Glomerular visceral epithelial cell (primary cell): ENCODE measurements around the gene OR52I1.

Source experiments
- DNase-seq: peaks from one replicate; pipeline ENCODE4 v3.0.0-alpha.2; 2016; ENCODE audit errors: extremely low spot score

Gene OR52I1

GRCh38 chr11:4611986-4612385 is 18.1 kb downstream of the OR52I1 start:
- DNase-seq = no peak

DNA sequence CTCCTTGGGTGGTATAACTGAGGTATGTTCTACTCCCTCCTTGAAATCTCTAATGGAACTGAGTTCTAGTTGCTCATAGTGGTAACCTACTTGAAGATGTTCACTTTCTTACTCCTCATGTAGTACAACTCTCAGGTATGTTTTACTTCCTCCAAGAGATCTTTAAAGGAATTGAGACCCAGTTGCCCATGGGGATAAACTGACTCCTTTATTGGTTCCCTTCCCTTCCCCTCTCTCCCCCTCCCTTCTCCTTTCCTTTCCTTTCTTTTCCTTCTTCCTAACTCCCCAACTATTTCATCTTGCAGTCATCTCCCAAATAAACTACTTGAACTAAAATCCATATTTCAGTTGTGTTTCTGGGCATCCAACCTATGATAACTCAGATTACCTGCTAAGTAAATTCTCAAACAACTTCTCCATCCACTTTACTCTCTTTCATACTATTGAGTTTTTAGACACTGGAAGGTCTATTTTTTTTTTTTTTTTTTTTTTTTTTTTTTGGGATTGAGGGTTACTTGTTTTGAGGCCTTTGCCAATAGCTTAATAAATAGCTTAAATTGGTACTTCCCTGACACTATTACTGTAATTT is 22.1 kb downstream of the OR52I1 start:
- no peak for DNase-seq

DNA sequence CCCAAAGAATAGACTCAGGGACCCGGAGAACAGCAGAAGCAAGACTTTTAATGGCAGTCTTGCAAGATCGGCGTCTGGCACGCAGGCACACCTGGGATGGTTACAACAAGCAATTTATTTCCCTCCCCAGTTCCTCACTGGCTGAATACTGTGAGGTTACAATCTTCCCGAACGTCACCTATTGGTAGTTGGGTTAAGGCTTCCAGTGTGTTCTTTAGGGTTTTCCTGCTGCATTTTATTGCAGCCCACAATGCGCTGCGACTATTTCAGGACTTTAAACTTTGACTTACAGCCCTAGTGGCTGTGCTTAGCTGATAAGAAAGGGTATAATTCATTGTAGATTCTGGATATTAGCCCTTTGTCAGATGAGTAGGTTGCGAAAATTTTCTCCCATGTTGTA is 25.7 kb downstream of the OR52I1 start:
- no peak for DNase-seq

- DNase-seq = peak; percentile 59
These were observed 32.6 kb downstream of the OR52I1 start for GRCh38 chr11:4626207-4627099.

DNA sequence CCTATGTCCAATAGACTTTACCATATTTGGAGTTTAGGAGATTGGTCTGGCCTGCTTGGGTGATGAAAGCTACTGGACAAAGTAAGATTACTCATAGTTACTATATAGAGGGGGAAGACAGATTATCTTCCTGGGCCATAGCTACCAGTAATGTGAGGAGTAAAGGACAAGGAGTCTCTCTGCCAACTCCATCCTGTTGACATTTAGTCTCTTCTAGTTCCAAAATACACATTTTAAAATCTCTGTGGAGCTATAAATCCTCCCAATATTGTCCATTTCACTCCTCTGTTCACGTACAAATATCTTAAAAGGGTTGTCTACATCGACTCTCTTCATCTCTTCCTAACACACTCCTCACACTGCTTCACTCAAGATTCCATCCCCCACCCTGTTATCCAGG is 42.3 kb downstream of the OR52I1 start:
- no peak for DNase-seq

GRCh38 chr11:4636962-4637661 is 43.3 kb downstream of the OR52I1 start, which contains the start of gene OR51D1:
Gene OR51D1, plus strand, starts transcription at chr11:4637477. Its CDS starts 2,314 bp downstream, at chr11:4639791.
- DNase-seq = peak; percentile 58

GRCh38 chr11:4637662-4638047 is 43.8 kb downstream of the OR52I1 start:
- DNase-seq = no peak

- DNase-seq = no peak
These were observed 46.1 kb downstream of the OR52I1 start for GRCh38 chr11:4639931-4640330.

- no peak for DNase-seq
These were observed 47.7 kb downstream of the OR52I1 start for GRCh38 chr11:4641501-4641900.

DNA sequence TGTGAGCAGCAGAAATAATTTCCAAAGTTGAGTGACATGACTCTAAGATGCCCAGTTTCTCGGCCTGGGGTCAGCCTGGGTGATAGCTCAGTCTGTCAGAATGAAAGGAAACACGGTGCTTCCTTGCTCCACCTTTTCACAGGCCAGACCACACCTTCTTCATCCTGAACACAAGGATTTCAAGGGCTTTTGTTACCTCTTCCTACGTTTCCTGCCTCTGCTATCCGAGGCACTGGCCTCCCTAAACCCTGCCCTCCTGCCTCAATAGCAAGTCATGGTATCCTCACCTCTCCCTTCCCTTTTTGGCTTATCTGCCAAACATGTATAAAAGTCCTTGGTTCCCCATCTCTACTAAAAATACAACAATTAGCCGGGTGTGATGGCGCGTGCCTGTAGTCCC is 48.2 kb downstream of the OR52I1 start:
- DNase-seq = no peak

- no peak for DNase-seq
These were observed 49.2 kb downstream of the OR52I1 start for GRCh38 chr11:4643076-4643475.

DNA sequence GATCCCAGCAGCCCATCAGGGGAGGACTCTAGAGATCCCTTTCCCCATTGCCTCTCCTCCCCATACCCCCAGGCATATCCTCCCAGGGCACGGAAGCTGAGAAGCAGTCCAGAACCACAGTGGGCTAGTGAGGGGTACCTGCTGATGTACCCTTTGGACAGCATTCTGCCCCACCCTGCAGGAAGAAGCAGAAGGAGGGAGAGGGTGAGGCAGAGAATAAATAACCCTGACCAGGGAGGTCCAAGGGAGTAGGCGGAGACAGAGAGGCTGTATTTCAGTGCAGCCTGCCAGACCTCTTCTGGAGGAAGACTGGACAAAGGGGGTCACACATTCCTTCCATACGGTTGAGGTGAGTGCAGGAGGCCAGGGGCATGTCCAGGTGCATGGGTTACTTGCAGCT is 49.8 kb downstream of the OR52I1 start, which contains the start of gene OR51E1:
TSS of gene OR51E1 (plus strand) at position 301 of the 400 bp plus-strand sequence. CDS start 8,545 bp downstream, outside the sequence.
- DNase-seq = no peak

DNA sequence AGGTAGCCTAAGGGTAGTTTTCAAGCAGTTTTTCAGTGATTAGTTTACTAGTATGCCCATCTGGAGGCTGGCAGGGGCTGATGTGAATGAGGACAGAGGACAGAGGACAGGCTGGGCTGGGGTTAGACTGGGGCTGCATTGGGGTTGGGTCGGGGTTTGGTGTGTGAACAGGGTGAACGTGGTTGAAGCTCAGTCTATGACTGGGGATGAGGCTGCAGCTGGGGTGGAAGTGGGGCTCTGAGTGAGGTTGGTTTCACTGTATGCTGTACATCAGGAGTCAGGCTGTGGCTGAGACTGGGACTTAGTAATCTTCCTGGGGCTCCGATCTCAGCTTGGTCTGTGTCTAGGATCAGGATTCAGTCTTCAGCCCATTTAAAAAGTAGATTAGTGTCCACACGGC is 50.4 kb downstream of the OR52I1 start:
- no peak for DNase-seq
